Ishikawa (cell line): Measurements from ENCODE around the gene ATXN7.

Experiments used
- CEBPB ChIP-seq: IDR thresholded peaks from 2 replicates; pipeline ENCODE4 v1.6.1; 2012
- RAD21 ChIP-seq: IDR thresholded peaks from 2 replicates; pipeline ENCODE4 v1.6.1; 2012; ENCODE audit warnings: low read depth
- REST ChIP-seq: IDR thresholded peaks from 2 replicates; pipeline ENCODE4 v1.6.1; 2012; ENCODE audit warnings: low read depth, mild to moderate bottlenecking
- TAF1 ChIP-seq: IDR thresholded peaks from 2 replicates; pipeline ENCODE4 v1.6.1; 2012; ENCODE audit warnings: low read depth, mild to moderate bottlenecking
- TCF12 ChIP-seq: IDR thresholded peaks from 2 replicates; pipeline ENCODE4 v1.6.1; 2012; ENCODE audit warnings: low read depth
- TEAD4 ChIP-seq: IDR thresholded peaks from 2 replicates; pipeline ENCODE4 v1.6.1; 2012
- USF1 ChIP-seq: IDR thresholded peaks from 2 replicates; pipeline ENCODE4 v1.6.1; 2012
- YY1 ChIP-seq: IDR thresholded peaks from 2 replicates; pipeline ENCODE4 v1.6.1; 2012; ENCODE audit warnings: low read depth

GRCh38 chr3:63980019-63980418 is 116.4 kb downstream of the ATXN7 start:
- TF ChIP-seq CEBPB (no peak), TAF1 (no peak), TCF12 (no peak), REST (no peak), RAD21 (no peak), TEAD4 (no peak), YY1 (no peak), USF1 (no peak)
